ENCODE measurements around the gene ASB4. TPM values are rescaled to one million over a fixed set of nuclear protein-coding genes. Genes with fewer than 3 reads are reported as not detected.

ASB4 gene
- total RNA-seq, 1 experiment from 2014 or later, result not detected

DNA sequence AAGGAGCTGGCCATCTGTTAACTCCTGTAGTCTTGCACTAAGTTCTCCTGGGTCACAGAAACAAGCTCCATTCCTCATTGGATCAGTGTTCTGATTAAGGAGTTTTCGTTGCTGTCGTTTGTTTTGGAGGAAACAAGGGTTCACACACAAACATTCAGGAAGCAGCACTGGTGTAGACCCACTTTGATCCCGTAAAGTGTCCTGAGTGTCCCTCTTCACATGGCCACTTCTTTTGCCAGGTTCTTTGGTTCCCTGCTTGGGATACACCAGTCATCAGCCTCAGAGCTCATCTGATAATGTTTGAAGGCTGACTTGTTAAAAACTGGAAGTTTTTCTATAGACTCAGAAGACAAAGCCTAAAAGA, 99.7 kb downstream of the ASB4 start:
- no peak for DNase-seq
- TF ChIP-seq EZH2 (IDR thresholded peaks at IDR 0.05; ENCODE audit: low read depth), result no peak
- TF ChIP-seq, protein P1, sequence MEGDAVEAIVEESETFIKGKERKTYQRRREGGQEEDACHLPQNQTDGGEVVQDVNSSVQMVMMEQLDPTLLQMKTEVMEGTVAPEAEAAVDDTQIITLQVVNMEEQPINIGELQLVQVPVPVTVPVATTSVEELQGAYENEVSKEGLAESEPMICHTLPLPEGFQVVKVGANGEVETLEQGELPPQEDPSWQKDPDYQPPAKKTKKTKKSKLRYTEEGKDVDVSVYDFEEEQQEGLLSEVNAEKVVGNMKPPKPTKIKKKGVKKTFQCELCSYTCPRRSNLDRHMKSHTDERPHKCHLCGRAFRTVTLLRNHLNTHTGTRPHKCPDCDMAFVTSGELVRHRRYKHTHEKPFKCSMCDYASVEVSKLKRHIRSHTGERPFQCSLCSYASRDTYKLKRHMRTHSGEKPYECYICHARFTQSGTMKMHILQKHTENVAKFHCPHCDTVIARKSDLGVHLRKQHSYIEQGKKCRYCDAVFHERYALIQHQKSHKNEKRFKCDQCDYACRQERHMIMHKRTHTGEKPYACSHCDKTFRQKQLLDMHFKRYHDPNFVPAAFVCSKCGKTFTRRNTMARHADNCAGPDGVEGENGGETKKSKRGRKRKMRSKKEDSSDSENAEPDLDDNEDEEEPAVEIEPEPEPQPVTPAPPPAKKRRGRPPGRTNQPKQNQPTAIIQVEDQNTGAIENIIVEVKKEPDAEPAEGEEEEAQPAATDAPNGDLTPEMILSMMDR (conservative IDR thresholded peaks at IDR 0.05), result no peak
- Histone ChIP-seq H3K9me3 (ENCODE audit: insufficient read depth, low read depth) (no peaks in the 10 kb centered on the region), H3K4me1 (replicated peaks; ENCODE audit: insufficient read depth) (no peaks in the 10 kb centered on the region), H4K20me1 (ENCODE audit: insufficient read depth) (no peaks in the 10 kb centered on the region), H3K9me2 (ENCODE audit: insufficient read depth) (no peaks in the 10 kb centered on the region), H3K4me3 (no peak overlapping the region), H3K27ac (no peak overlapping the region), H3K79me2 (ENCODE audit: low read depth) (no peaks in the 10 kb centered on the region), H3K27me3 (ENCODE audit: insufficient read depth, low read depth) (no peaks in the 10 kb centered on the region), H3F3A (ENCODE audit: insufficient read depth, low read depth) (0 out of 2 replicates have a peak, but pooled peaks cover under 1% of the 10 kb centered on the region), H3K4me2 (no peak overlapping the region), H3K36me3 (ENCODE audit: low read depth) (peaks cover 9% of the 10 kb centered on the region; the same call in 1 of the 2 replicates), H2AFZ (no peak overlapping the region)
- no TSS peak for BruUV-seq (replicated peaks)
- ChIA-PET POLR2A (ENCODE audit: unreplicated experiment) (interaction anchor here (0.6 kb wide), 1 partner anchor 94 kb away, joined by 6 read pairs; no protein-coding TSS in a partner anchor), CTCF (no interaction called here)
- intact Hi-C loops (cut with micrococcal nuclease; ENCODE audit: unreplicated experiment), result no loop called here

DNA sequence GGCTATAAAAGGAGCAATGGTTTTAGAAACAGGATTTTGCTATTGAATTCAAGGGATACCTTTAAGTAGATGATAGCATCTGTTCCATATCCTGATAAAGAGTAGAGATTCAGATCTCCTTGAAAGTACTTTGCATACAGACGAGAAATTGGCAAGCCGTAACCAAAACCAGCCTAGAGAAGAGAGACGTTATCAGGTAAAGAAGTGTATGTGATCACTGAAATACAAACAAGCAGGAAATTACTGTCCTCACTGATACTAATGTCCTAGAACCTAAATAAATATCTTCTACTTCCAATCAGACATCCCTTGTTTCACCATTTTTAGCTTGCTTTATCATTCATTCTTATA, 101.2 kb downstream of the ASB4 start:
- TF ChIP-seq, protein P1 (conservative IDR thresholded peaks at IDR 0.05), result no peak
- no peak for TF ChIP-seq EZH2 (IDR thresholded peaks at IDR 0.05; ENCODE audit: low read depth)
- intact Hi-C loops (cut with micrococcal nuclease; ENCODE audit: unreplicated experiment), result no loop called here
- Histone ChIP-seq H3K27ac (no peak overlapping the region), H2AFZ (no peak overlapping the region), H3K4me2 (no peak overlapping the region), H3K9me3 (ENCODE audit: insufficient read depth, low read depth) (no peaks in the 10 kb centered on the region), H3K79me2 (ENCODE audit: low read depth) (no peaks in the 10 kb centered on the region), H4K20me1 (ENCODE audit: insufficient read depth) (no peaks in the 10 kb centered on the region), H3K4me3 (no peak overlapping the region), H3K4me1 (replicated peaks; ENCODE audit: insufficient read depth) (no peaks in the 10 kb centered on the region), H3K9me2 (ENCODE audit: insufficient read depth) (no peaks in the 10 kb centered on the region), H3F3A (ENCODE audit: insufficient read depth, low read depth) (0 out of 2 replicates have a peak, but pooled peaks cover 4% of the 10 kb centered on the region), H3K27me3 (ENCODE audit: insufficient read depth, low read depth) (no peaks in the 10 kb centered on the region), H3K36me3 (ENCODE audit: low read depth) (peaks cover 9% of the 10 kb centered on the region; the same call in 1 of the 2 replicates)
- ChIA-PET CTCF (no interaction called here), POLR2A (ENCODE audit: unreplicated experiment) (no interaction called here)
- no peak for DNase-seq
- no TSS peak for BruUV-seq (replicated peaks)

DNA sequence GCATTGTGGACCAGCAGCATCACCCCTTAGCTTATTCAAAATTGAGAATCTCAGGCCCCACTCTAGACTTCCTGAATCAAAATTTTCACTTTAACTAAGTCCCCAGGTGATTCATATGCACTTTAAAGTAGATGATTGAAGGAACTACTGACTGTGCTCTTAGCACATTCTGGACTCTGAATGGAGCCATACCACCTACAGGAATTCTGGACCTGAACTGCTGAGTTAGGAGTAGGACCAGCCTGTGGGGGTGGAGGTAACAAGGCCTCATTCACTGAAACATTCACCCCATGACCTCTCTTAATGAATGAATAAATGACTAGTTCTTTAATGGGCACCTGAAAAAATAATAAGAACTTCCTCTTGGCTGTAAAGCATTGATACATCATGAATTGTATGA, 103.3 kb downstream of the ASB4 start:
- Histone ChIP-seq H2AFZ (no peak overlapping the region), H3K4me3 (no peak overlapping the region), H3K79me2 (ENCODE audit: low read depth) (no peaks in the 10 kb centered on the region), H3K9me2 (ENCODE audit: insufficient read depth) (no peaks in the 10 kb centered on the region), H3K36me3 (ENCODE audit: low read depth) (peaks cover 9% of the 10 kb centered on the region; the same call in 1 of the 2 replicates), H3K27ac (no peak overlapping the region), H3K9me3 (ENCODE audit: insufficient read depth, low read depth) (no peaks in the 10 kb centered on the region), H4K20me1 (ENCODE audit: insufficient read depth) (no peaks in the 10 kb centered on the region), H3K4me2 (no peak overlapping the region), H3F3A (ENCODE audit: insufficient read depth, low read depth) (peaks cover 4% of the 10 kb centered on the region; the same call in 1 of the 2 replicates), H3K4me1 (replicated peaks; ENCODE audit: insufficient read depth) (no peaks in the 10 kb centered on the region), H3K27me3 (ENCODE audit: insufficient read depth, low read depth) (no peaks in the 10 kb centered on the region)
- CTCF ChIA-PET, result no interaction called here
- DNase-seq, result no peak
- intact Hi-C loops (cut with micrococcal nuclease; ENCODE audit: unreplicated experiment), result no loop called here
- no TSS peak for BruUV-seq (replicated peaks)
- POLR2A ChIA-PET (ENCODE audit: unreplicated experiment), result interaction anchor here (0.6 kb wide), 1 partner anchor 97 kb away, joined by 3 read pairs; no protein-coding TSS in a partner anchor
- TF ChIP-seq, protein P1 (conservative IDR thresholded peaks at IDR 0.05), result no peak
- no peak for TF ChIP-seq EZH2 (IDR thresholded peaks at IDR 0.05; ENCODE audit: low read depth)
